ENCODE data around the gene SLC30A7.
A peak's percentile ranks its signal among the peaks of the same experiment; 100 is the strongest.

Gene SLC30A7

GRCh38 chr1:100895540-100896480, at the start of gene SLC30A7:
Gene SLC30A7, plus strand, starts transcription at chr1:100896090. Its CDS starts 173 bp downstream, at chr1:100896263.
- Histone ChIP-seq H3K9ac (ENCODE audit: low read length) (peak within 1 kb of the TSS; percentile 90), H3K4me3 (ENCODE audit: low read length) (peak within 1 kb of the TSS; percentile 86), H3K9me3 (replicated peaks; ENCODE audit: insufficient read depth, low read length) (no peaks in the 10 kb centered on the region), H4K20me1 (ENCODE audit: insufficient read depth, low read length) (no peaks in the 10 kb centered on the region), H3F3A (ENCODE audit: insufficient read depth, low read length) (peaks cover 13% of the 10 kb centered on the region), H3K4me2 (ENCODE audit: low read depth, low read length) (peak within 1 kb of the TSS; percentile 70), H3K27ac (ENCODE audit: low read length) (peak within 1 kb of the TSS; percentile 81), H3K79me2 (ENCODE audit: low read length) (peaks cover 24% of the 10 kb centered on the region), H2AFZ (ENCODE audit: low read length) (peak within 1 kb of the TSS; percentile 95), H3K36me3 (replicated peaks; ENCODE audit: insufficient read depth, low read length) (no peaks in the 10 kb centered on the region), H3K27me3 (replicated peaks; ENCODE audit: insufficient read depth, low read length) (no peaks in the 10 kb centered on the region), H3K4me1 (ENCODE audit: low read length) (0 out of 2 replicates have a peak, but pooled peaks cover 3% of the 10 kb centered on the region), H3K9me2 (replicated peaks; ENCODE audit: insufficient read depth, low read length) (no peaks in the 10 kb centered on the region)
- peak; percentile 76 for DNase-seq
- TF ChIP-seq CTCF (IDR thresholded peaks at IDR 0.05; ENCODE audit: low read length) = no peak
- no peak for TF ChIP-seq EZH2phosphoT487 (IDR thresholded peaks at IDR 0.05; ENCODE audit: low read length)
- no peak for TF ChIP-seq EZH2 (optimal IDR thresholded peaks at IDR 0.05; ENCODE audit: low read depth, low read length)

- Histone ChIP-seq H3K4me2 (ENCODE audit: low read depth, low read length) (no peak overlapping the region), H3K79me2 (ENCODE audit: low read length) (no peaks in the 10 kb centered on the region), H3F3A (ENCODE audit: insufficient read depth, low read length) (no peaks in the 10 kb centered on the region), H3K36me3 (replicated peaks; ENCODE audit: insufficient read depth, low read length) (no peaks in the 10 kb centered on the region), H3K27ac (ENCODE audit: low read length) (no peak overlapping the region), H3K4me3 (ENCODE audit: low read length) (no peak overlapping the region), H3K9me3 (replicated peaks; ENCODE audit: insufficient read depth, low read length) (no peaks in the 10 kb centered on the region), H3K9me2 (replicated peaks; ENCODE audit: insufficient read depth, low read length) (no peaks in the 10 kb centered on the region), H2AFZ (ENCODE audit: low read length) (no peak overlapping the region), H3K27me3 (replicated peaks; ENCODE audit: insufficient read depth, low read length) (no peaks in the 10 kb centered on the region), H4K20me1 (ENCODE audit: insufficient read depth, low read length) (no peaks in the 10 kb centered on the region), H3K4me1 (ENCODE audit: low read length) (no peaks in the 10 kb centered on the region), H3K9ac (ENCODE audit: low read length) (no peak overlapping the region)
- DNase-seq = no peak
- no peak for TF ChIP-seq EZH2phosphoT487 (IDR thresholded peaks at IDR 0.05; ENCODE audit: low read length)
- no peak for TF ChIP-seq EZH2 (optimal IDR thresholded peaks at IDR 0.05; ENCODE audit: low read depth, low read length)
- no peak for TF ChIP-seq CTCF (IDR thresholded peaks at IDR 0.05; ENCODE audit: low read length)
Observed at GRCh38 chr1:100847361-100848082, 48.4 kb upstream of the SLC30A7 start.

- H3K9me2 ChIP-seq (replicated peaks; ENCODE audit: insufficient read depth, low read length) = no peaks in the 10 kb centered on the region
- no peaks in the 10 kb centered on the region for H3F3A ChIP-seq (ENCODE audit: insufficient read depth, low read length)
- no peaks in the 10 kb centered on the region for H3K79me2 ChIP-seq (ENCODE audit: low read length)
- no peaks in the 10 kb centered on the region for H3K9me3 ChIP-seq (replicated peaks; ENCODE audit: insufficient read depth, low read length)
- H3K27ac ChIP-seq (ENCODE audit: low read length) = no peak overlapping the region
- no peak for TF ChIP-seq EZH2phosphoT487 (IDR thresholded peaks at IDR 0.05; ENCODE audit: low read length)
- no peak for TF ChIP-seq EZH2 (optimal IDR thresholded peaks at IDR 0.05; ENCODE audit: low read depth, low read length)
- TF ChIP-seq CTCF (IDR thresholded peaks at IDR 0.05; ENCODE audit: low read length) = no peak
- H3K4me1 ChIP-seq (ENCODE audit: low read length) = no peaks in the 10 kb centered on the region
- H3K36me3 ChIP-seq (replicated peaks; ENCODE audit: insufficient read depth, low read length) = no peaks in the 10 kb centered on the region
- no peaks in the 10 kb centered on the region for H4K20me1 ChIP-seq (ENCODE audit: insufficient read depth, low read length)
- no peak overlapping the region for H2AFZ ChIP-seq (ENCODE audit: low read length)
- no peak for DNase-seq
- no peak overlapping the region for H3K4me2 ChIP-seq (ENCODE audit: low read depth, low read length)
- no peaks in the 10 kb centered on the region for H3K27me3 ChIP-seq (replicated peaks; ENCODE audit: insufficient read depth, low read length)
- no peak overlapping the region for H3K4me3 ChIP-seq (ENCODE audit: low read length)
- no peak overlapping the region for H3K9ac ChIP-seq (ENCODE audit: low read length)
Observed at GRCh38 chr1:100851726-100852125, 44.2 kb upstream of the SLC30A7 start.

All from MM.1S (cell line).